GM23338 (cell line): ENCODE data around the gene IQGAP2. TPM values are rescaled to one million over a fixed set of nuclear protein-coding genes. Genes with fewer than 3 reads are reported as not detected.

Experiments used
- ATAC-seq: fragments of 200-7000 bp; cut with Tn5 transposase; 3 replicates; pipeline ENCODE4 v1.9.1; 2020
- DNase-seq: peaks from one replicate; pipeline ENCODE4 v3.0.0-alpha.2; 2015; ENCODE audit warnings: low spot score
- H2AFZ ChIP-seq: fragments of 200-600 bp; sonication (generic); 2 replicates; pipeline ENCODE4 v1.8.0; 2016; ENCODE audit warnings: antibody characterized with exemption, mild to moderate bottlenecking, moderate library complexity
- H3F3A ChIP-seq: fragments of 200-600 bp; sonication (generic); replicated peaks from 2 replicates; pipeline ENCODE4 v1.8.0; 2017; ENCODE audit warnings: antibody characterized with exemption, mixed run types, low read depth
- H3K27ac ChIP-seq: fragments of 200-600 bp; sonication (generic); 2 replicates; pipeline ENCODE4 v1.6.1; 2016; ENCODE audit warnings: low read depth
- H3K27me3 ChIP-seq: fragments of 200-600 bp; sonication (generic); 2 replicates; pipeline ENCODE4 v1.8.0; 2016; ENCODE audit warnings: mild to moderate bottlenecking, mixed run types, moderate library complexity; ENCODE audit not compliant: insufficient read depth
- H3K36me3 ChIP-seq: fragments of 200-600 bp; sonication (generic); 2 replicates; pipeline ENCODE4 v1.8.0; 2016; ENCODE audit warnings: mild to moderate bottlenecking; ENCODE audit not compliant: insufficient read depth
- H3K4me1 ChIP-seq: fragments of 200-600 bp; sonication (generic); 2 replicates; pipeline ENCODE4 v1.8.0; 2016; ENCODE audit warnings: mild to moderate bottlenecking, moderate library complexity; ENCODE audit not compliant: insufficient read depth
- H3K4me2 ChIP-seq: fragments of 200-600 bp; sonication (generic); 2 replicates; pipeline ENCODE4 v1.7.1; 2017; ENCODE audit warnings: mixed run types
- H3K4me3 ChIP-seq: fragments of 200-600 bp; sonication (generic); 2 replicates; pipeline ENCODE4 v1.6.1; 2016; ENCODE audit warnings: mixed run types
- H3K79me2 ChIP-seq: fragments of 200-600 bp; sonication (generic); replicated peaks from 2 replicates; pipeline ENCODE4 v1.8.0; 2017; ENCODE audit warnings: mild to moderate bottlenecking; ENCODE audit not compliant: insufficient read depth
- H3K9me2 ChIP-seq: fragments of 200-600 bp; sonication (generic); 2 replicates; pipeline ENCODE4 v1.8.0; 2017; ENCODE audit not compliant: insufficient read depth
- H4K20me1 ChIP-seq: fragments of 200-600 bp; sonication (generic); replicated peaks from 2 replicates; pipeline ENCODE4 v1.8.0; 2017; ENCODE audit warnings: mild to moderate bottlenecking; ENCODE audit not compliant: insufficient read depth
- H3K27ac Mint-ChIP-seq: 2 replicates; pipeline ENCODE4 v1.8.0; 2020; ENCODE audit warnings: inconsistent platforms, mild to moderate bottlenecking, moderate library complexity, mixed read lengths
- H3K27me3 Mint-ChIP-seq: 3 replicates; pipeline ENCODE4 v1.8.0; 2022; ENCODE audit warnings: low read depth, mild to moderate bottlenecking, moderate library complexity, mixed read lengths, inconsistent platforms; ENCODE audit not compliant: insufficient read depth, poor library complexity
- H3K36me3 Mint-ChIP-seq: 3 replicates; pipeline ENCODE4 v1.8.0; 2021; ENCODE audit warnings: low read depth, mild to moderate bottlenecking, inconsistent platforms, moderate library complexity, mixed read lengths
- H3K4me1 Mint-ChIP-seq: 3 replicates; pipeline ENCODE4 v1.8.0; 2020; ENCODE audit warnings: mild to moderate bottlenecking, inconsistent platforms, mixed read lengths
- H3K4me3 Mint-ChIP-seq: 3 replicates; pipeline ENCODE4 v1.8.0; 2021; ENCODE audit warnings: moderate library complexity, mild to moderate bottlenecking, inconsistent platforms, mixed read lengths
- H3K9me3 Mint-ChIP-seq: 3 replicates; pipeline ENCODE4 v1.8.0; 2020; ENCODE audit warnings: moderate library complexity, mild to moderate bottlenecking, inconsistent platforms, mixed read lengths
- ETS1 ChIP-seq: IDR thresholded peaks from 2 replicates; pipeline ENCODE4 v1.6.1; 2016; ENCODE audit warnings: antibody characterized with exemption
- EZH2 ChIP-seq: fragments of 200-600 bp; sonication (generic); IDR thresholded peaks from one replicate; pipeline ENCODE4 v1.8.0; 2017; ENCODE audit warnings: antibody characterized with exemption, mild to moderate bottlenecking, low read depth; ENCODE audit not compliant: unreplicated experiment
- EZH2phosphoT487 ChIP-seq: fragments of 200-600 bp; sonication (generic); IDR thresholded peaks from one replicate; pipeline ENCODE4 v1.8.1; 2018; ENCODE audit warnings: antibody characterized with exemption; ENCODE audit not compliant: unreplicated experiment
- JUNB ChIP-seq: IDR thresholded peaks from one replicate; pipeline ENCODE4 v1.6.1; 2016; ENCODE audit warnings: antibody characterized with exemption; ENCODE audit not compliant: unreplicated experiment
- POLR2AphosphoS5 ChIP-seq: IDR thresholded peaks from 2 replicates; pipeline ENCODE4 v1.6.1; 2016; ENCODE audit warnings: antibody characterized with exemption, low read depth
- STAT1 ChIP-seq: IDR thresholded peaks from one replicate; pipeline ENCODE4 v1.6.1; 2016; ENCODE audit warnings: antibody characterized with exemption; ENCODE audit not compliant: unreplicated experiment
- ZNF114 ChIP-seq: fragments of 250-450 bp; sonication (Bioruptor Pico); IDR thresholded peaks from 2 replicates; pipeline ENCODE4 v1.5.0; 2020; ENCODE audit warnings: mild to moderate bottlenecking, moderate library complexity
- polyA plus RNA-seq: library from polyadenylated mRNA; unstranded; fragments of >200 nt; fragmentation: Nextera tagmentation; extraction: Ambion mirVana; gene quantifications from 2 replicates; pipeline ENCODE4 v1.2.1, GENCODE V29; 2016
- total RNA-seq: library from RNA; depleted of rRNA; stranded (reverse); fragments of >200 nt; shearing (Covaris generic); gene quantifications from 2 replicates; pipeline ENCODE4 v1.2.3, GENCODE V29; 2014
- TF ChIP-seq, protein P1 (sequence below): fragments of 250-450 bp; sonication (Bioruptor Pico); IDR thresholded peaks from 2 replicates; pipeline ENCODE4 v1.5.0; 2020; ENCODE audit warnings: mild to moderate bottlenecking, moderate library complexity

The IQGAP2 gene
- total and polyA plus RNA-seq, 2 experiments from 2014 or later, result 60.0 to 86.5 TPM

GRCh38 chr5:76718880-76719279, 315.8 kb downstream of the IQGAP2 start (continued):
- TF ChIP-seq, protein P1, sequence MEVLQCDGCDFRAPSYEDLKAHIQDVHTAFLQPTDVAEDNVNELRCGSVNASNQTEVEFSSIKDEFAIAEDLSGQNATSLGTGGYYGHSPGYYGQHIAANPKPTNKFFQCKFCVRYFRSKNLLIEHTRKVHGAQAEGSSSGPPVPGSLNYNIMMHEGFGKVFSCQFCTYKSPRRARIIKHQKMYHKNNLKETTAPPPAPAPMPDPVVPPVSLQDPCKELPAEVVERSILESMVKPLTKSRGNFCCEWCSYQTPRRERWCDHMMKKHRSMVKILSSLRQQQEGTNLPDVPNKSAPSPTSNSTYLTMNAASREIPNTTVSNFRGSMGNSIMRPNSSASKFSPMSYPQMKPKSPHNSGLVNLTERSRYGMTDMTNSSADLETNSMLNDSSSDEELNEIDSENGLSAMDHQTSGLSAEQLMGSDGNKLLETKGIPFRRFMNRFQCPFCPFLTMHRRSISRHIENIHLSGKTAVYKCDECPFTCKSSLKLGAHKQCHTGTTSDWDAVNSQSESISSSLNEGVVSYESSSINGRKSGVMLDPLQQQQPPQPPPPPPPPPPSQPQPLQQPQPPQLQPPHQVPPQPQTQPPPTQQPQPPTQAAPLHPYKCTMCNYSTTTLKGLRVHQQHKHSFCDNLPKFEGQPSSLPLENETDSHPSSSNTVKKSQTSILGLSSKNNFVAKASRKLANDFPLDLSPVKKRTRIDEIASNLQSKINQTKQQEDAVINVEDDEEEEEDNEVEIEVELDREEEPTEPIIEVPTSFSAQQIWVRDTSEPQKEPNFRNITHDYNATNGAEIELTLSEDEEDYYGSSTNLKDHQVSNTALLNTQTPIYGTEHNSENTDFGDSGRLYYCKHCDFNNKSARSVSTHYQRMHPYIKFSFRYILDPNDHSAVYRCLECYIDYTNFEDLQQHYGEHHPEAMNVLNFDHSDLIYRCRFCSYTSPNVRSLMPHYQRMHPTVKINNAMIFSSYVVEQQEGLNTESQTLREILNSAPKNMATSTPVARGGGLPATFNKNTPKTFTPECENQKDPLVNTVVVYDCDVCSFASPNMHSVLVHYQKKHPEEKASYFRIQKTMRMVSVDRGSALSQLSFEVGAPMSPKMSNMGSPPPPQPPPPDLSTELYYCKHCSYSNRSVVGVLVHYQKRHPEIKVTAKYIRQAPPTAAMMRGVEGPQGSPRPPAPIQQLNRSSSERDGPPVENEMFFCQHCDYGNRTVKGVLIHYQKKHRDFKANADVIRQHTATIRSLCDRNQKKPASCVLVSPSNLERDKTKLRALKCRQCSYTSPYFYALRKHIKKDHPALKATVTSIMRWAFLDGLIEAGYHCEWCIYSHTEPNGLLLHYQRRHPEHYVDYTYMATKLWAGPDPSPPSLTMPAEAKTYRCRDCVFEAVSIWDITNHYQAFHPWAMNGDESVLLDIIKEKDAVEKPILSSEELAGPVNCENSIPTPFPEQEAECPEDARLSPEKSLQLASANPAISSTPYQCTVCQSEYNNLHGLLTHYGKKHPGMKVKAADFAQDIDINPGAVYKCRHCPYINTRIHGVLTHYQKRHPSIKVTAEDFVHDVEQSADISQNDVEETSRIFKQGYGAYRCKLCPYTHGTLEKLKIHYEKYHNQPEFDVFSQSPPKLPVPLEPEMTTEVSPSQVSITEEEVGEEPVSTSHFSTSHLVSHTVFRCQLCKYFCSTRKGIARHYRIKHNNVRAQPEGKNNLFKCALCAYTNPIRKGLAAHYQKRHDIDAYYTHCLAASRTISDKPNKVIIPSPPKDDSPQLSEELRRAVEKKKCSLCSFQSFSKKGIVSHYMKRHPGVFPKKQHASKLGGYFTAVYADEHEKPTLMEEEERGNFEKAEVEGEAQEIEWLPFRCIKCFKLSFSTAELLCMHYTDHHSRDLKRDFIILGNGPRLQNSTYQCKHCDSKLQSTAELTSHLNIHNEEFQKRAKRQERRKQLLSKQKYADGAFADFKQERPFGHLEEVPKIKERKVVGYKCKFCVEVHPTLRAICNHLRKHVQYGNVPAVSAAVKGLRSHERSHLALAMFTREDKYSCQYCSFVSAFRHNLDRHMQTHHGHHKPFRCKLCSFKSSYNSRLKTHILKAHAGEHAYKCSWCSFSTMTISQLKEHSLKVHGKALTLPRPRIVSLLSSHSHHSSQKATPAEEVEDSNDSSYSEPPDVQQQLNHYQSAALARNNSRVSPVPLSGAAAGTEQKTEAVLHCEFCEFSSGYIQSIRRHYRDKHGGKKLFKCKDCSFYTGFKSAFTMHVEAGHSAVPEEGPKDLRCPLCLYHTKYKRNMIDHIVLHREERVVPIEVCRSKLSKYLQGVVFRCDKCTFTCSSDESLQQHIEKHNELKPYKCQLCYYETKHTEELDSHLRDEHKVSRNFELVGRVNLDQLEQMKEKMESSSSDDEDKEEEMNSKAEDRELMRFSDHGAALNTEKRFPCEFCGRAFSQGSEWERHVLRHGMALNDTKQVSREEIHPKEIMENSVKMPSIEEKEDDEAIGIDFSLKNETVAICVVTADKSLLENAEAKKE, result no peak
- TF ChIP-seq EZH2phosphoT487 (no peak), EZH2 (no peak), ZNF114 (CRISPR knock-in tag) (no peak), ETS1 (no peak), STAT1 (no peak)

DNA sequence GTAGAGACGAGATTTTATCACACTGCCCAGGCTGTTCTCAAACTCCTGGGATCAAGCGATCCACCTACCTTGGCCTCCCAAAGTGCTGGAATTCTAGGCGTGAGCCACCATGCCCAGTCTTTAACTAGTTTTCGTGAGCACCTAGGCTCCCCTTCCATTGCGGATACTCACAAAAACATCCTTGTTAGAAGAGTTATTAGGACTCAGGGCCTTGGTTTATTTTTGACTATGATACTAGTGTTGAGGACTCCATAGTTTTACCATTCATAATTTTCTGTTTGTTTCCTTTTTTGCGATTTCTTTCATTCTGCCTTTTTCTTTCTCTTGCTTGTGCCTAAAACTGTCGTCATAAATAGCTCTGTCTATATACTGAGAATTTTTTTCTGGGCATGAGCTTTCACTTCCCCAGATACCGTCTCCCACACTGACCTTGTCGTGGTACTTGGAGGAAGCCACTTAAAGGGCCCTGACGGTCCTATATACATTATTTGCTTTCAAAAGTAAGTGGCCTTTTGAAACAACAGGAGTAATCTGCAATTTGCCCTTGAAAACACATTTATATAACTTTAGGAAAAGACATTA, 318.0 kb downstream of the IQGAP2 start:
- no peak for ATAC-seq
- peaks cover 10% of the 10 kb centered on the region; the same call in 1 of the 2 replicates for H4K20me1 ChIP-seq
- no peak overlapping the region for H3K4me2 ChIP-seq
- TF ChIP-seq POLR2AphosphoS5, result no peak
- TF ChIP-seq, protein P1, result no peak
- TF ChIP-seq JUNB, result no peak

More for the DNA sequence above, 318.0 kb downstream of the IQGAP2 start:
- no peak overlapping the region for H3K27ac Mint-ChIP-seq
- no peaks in the 10 kb centered on the region for H3K9me2 ChIP-seq
- H3K79me2 ChIP-seq, result peaks cover 65% of the 10 kb centered on the region
- no peak overlapping the region for H3K4me3 Mint-ChIP-seq
- H3K36me3 Mint-ChIP-seq, result no peaks in the 10 kb centered on the region
- H3K9me3 Mint-ChIP-seq, result no peaks in the 10 kb centered on the region
- DNase-seq, result no peak
- no peaks in the 10 kb centered on the region for H3K36me3 ChIP-seq
- peaks cover 10% of the 10 kb centered on the region; the same call in 1 of the 2 replicates for H3K27me3 ChIP-seq
- no peaks in the 10 kb centered on the region for H3F3A ChIP-seq
- H3K27ac ChIP-seq, result no peak overlapping the region
- peaks cover 20% of the 10 kb centered on the region for H3K27me3 Mint-ChIP-seq
- H3K4me3 ChIP-seq, result no peak overlapping the region
- peaks cover 13% of the 10 kb centered on the region for H3K4me1 ChIP-seq
- H2AFZ ChIP-seq, result no peak overlapping the region
- peaks cover 21% of the 10 kb centered on the region for H3K4me1 Mint-ChIP-seq
